ENCODE measurements around the gene SNHG17. TPM values are rescaled to one million over a fixed set of nuclear protein-coding genes. Genes with fewer than 3 reads are reported as not detected.
"Not testable (repeated sequence)": the region's sequence is repeated elsewhere in the genome, so short reads cannot be mapped to it uniquely, and the experiment has no call there.

The SNHG17 gene
- total and polyA plus RNA-seq, 10 donors, result 28.7 to 58.0 (median 43.6) TPM

- no peaks in the 10 kb centered on the region for H3K36me3 ChIP-seq
- H3K27ac ChIP-seq, result no peak overlapping the region
- WGBS, 5 donors, result 61 to 81% (median 74%) methylated on average over 2 of the region's 2 CpGs
- H3K4me1 ChIP-seq, result no peaks in the 10 kb centered on the region
- H3K4me3 ChIP-seq, result no peak overlapping the region
- H3K27me3 ChIP-seq (replicated peaks in 1 of 7), result peaks cover 0 to 14% (median 0%) of the 10 kb centered on the region in 7 donors
- TF ChIP-seq CTCF (IDR thresholded peaks at IDR 0.05 in 8 of 11, conservative IDR thresholded peaks at IDR 0.05 in 3 of 11) (no peak), POLR2AphosphoS5 (IDR thresholded peaks at IDR 0.05) (no peak), POLR2A (IDR thresholded peaks at IDR 0.05) (no peak)
- intact Hi-C loops (cut with DNase I; ENCODE audit: low total_unique reads), result no loop called here
- no peak for DNase-seq
- peaks cover 0 to 8% (median 3%) of the 10 kb centered on the region in 8 donors for H3K9me3 ChIP-seq
Measured at GRCh38 chr20:38386851-38387250, 48.3 kb downstream of the SNHG17 start.

- DNase-seq, result no peak
- H3K4me1 ChIP-seq, result no peaks in the 10 kb centered on the region
- peaks cover 0 to 8% (median 3%) of the 10 kb centered on the region in 8 donors for H3K9me3 ChIP-seq
- 56 to 69% (median 60%) methylated on average over 8 of the region's 8 CpGs for WGBS, 5 donors
- H3K27me3 ChIP-seq (replicated peaks in 1 of 7), result peaks cover 0 to 17% (median 0%) of the 10 kb centered on the region in 7 donors
- no peak overlapping the region for H3K4me3 ChIP-seq
- H3K27ac ChIP-seq, result no peak overlapping the region
- TF ChIP-seq POLR2A (IDR thresholded peaks at IDR 0.05) (no peak), CTCF (IDR thresholded peaks at IDR 0.05 in 8 of 11, conservative IDR thresholded peaks at IDR 0.05 in 3 of 11) (no peak), POLR2AphosphoS5 (IDR thresholded peaks at IDR 0.05) (no peak)
- no peaks in the 10 kb centered on the region for H3K36me3 ChIP-seq
- intact Hi-C loops (cut with DNase I; ENCODE audit: low total_unique reads), result no loop called here
Measured at GRCh38 chr20:38386004-38386403, 49.1 kb downstream of the SNHG17 start.

- Histone ChIP-seq H3K9me3 (no peaks in the 10 kb centered on the region), H3K36me3 (no peaks in the 10 kb centered on the region), H3K27ac (no peak overlapping the region), H3K27me3 (replicated peaks in 1 of 7) (peaks cover 0 to 20% (median 0%) of the 10 kb centered on the region in 7 donors), H3K4me1 (no peaks in the 10 kb centered on the region), H3K4me3 (no peak overlapping the region)
- no peak for DNase-seq
- intact Hi-C loops (cut with DNase I; ENCODE audit: low total_unique reads), result no loop called here
- WGBS, 5 donors, result 77 to 88% (median 83%) methylated on average over 4 of the region's 4 CpGs
- TF ChIP-seq POLR2A (IDR thresholded peaks at IDR 0.05), result no peak
- no peak for TF ChIP-seq POLR2AphosphoS5 (IDR thresholded peaks at IDR 0.05)
- TF ChIP-seq CTCF (IDR thresholded peaks at IDR 0.05 in 8 of 11, conservative IDR thresholded peaks at IDR 0.05 in 3 of 11), result no peak
Measured at GRCh38 chr20:38383147-38383546, 52.0 kb downstream of the SNHG17 start.

GRCh38 chr20:38377838-38378237 lies 57.3 kb downstream of the SNHG17 start:
- H3K27ac ChIP-seq; intact Hi-C loops (cut with DNase I; ENCODE audit: low total_unique reads); DNase-seq; H3K36me3 ChIP-seq; H3K9me3 ChIP-seq; H3K4me1 ChIP-seq; H3K4me3 ChIP-seq: not testable (repeated sequence)
- WGBS, 5 donors, result 78 to 83% methylated on average over 5 of the region's 5 CpGs; no CpG with 5 or more reads in 3 of the 5 donors
- peaks cover 0 to 15% (median 0%) of the 10 kb centered on the region in 7 donors for H3K27me3 ChIP-seq (replicated peaks in 1 of 7)
